HepG2 (cell line): Measurements from ENCODE around the gene CTSW. TPM values are rescaled to one million over a fixed set of nuclear protein-coding genes. Genes with fewer than 3 reads are reported as not detected.

ENCODE experiments used
- CBX2 ChIP-seq, 2 experiments: fragments of 200-600 bp in 1 of 2; sonication (generic); formaldehyde crosslinking in 1 of 2; IDR thresholded peaks; 2 replicates each; pipeline versions ENCODE4 v1.7.0 to v1.8.1; 2018 to 2022; ENCODE audit warnings: low read depth in 2 of 2, low read length in 1 of 2, mild to moderate bottlenecking in 1 of 2, missing genetic modification reagents in 1 of 2
- EHMT2 ChIP-seq: fragments of 200-600 bp; sonication (generic); IDR thresholded peaks from 2 replicates; pipeline ENCODE4 v1.7.0; 2017; ENCODE audit warnings: antibody characterized with exemption, low read depth, low read length, borderline replicate concordance
- MATR3 ChIP-seq: sonication (generic); formaldehyde crosslinking; IDR thresholded peaks from 2 replicates; pipeline ENCODE4 v1.4.0; 2020; ENCODE audit warnings: missing genetic modification reagents
- MED13 ChIP-seq: sonication (generic); formaldehyde crosslinking; IDR thresholded peaks from 2 replicates; pipeline ENCODE4 v1.5.0; 2020; ENCODE audit warnings: missing genetic modification reagents
- PRPF4 ChIP-seq: fragments of 200-400 bp; formaldehyde crosslinking; IDR thresholded peaks from 2 replicates; pipeline ENCODE4 v1.6.1; 2016; ENCODE audit warnings: low read length, low read depth; ENCODE audit not compliant: poor library complexity, severe bottlenecking
- ZNF20 ChIP-seq: sonication (generic); formaldehyde crosslinking; IDR thresholded peaks from 2 replicates; pipeline ENCODE4 v1.4.0; 2020; ENCODE audit warnings: mild to moderate bottlenecking, moderate library complexity, missing genetic modification reagents
- ZNF224 ChIP-seq: sonication (generic); formaldehyde crosslinking; IDR thresholded peaks from 2 replicates; pipeline ENCODE4 v1.5.0; 2020; ENCODE audit warnings: mild to moderate bottlenecking, missing genetic modification reagents
- ZNF333 ChIP-seq: sonication (generic); formaldehyde crosslinking; IDR thresholded peaks from 2 replicates; pipeline ENCODE4 v1.4.0; 2020; ENCODE audit warnings: mild to moderate bottlenecking, missing genetic modification reagents, borderline replicate concordance
- ZNF430 ChIP-seq: sonication (generic); formaldehyde crosslinking; IDR thresholded peaks from 2 replicates; pipeline ENCODE4 v1.9.0; 2021; ENCODE audit warnings: mild to moderate bottlenecking, missing genetic modification reagents
- ZNF432 ChIP-seq: sonication (generic); formaldehyde crosslinking; IDR thresholded peaks from 2 replicates; pipeline ENCODE4 v1.5.0; 2020; ENCODE audit warnings: missing genetic modification reagents, mild to moderate bottlenecking, borderline replicate concordance
- ZNF550 ChIP-seq: sonication (generic); formaldehyde crosslinking; IDR thresholded peaks from 2 replicates; pipeline ENCODE4 v1.4.0; 2020; ENCODE audit warnings: mild to moderate bottlenecking, missing genetic modification reagents, borderline replicate concordance
- ZNF629 ChIP-seq: sonication (generic); formaldehyde crosslinking; conservative IDR thresholded peaks from 2 replicates; pipeline ENCODE4 v1.5.0; 2020; ENCODE audit warnings: missing genetic modification reagents
- ZNF709 ChIP-seq: sonication (generic); formaldehyde crosslinking; IDR thresholded peaks from 2 replicates; pipeline ENCODE4 v1.5.0; 2020; ENCODE audit warnings: mild to moderate bottlenecking, missing genetic modification reagents
- ZNF781 ChIP-seq: sonication (generic); formaldehyde crosslinking; IDR thresholded peaks from 2 replicates; pipeline ENCODE4 v1.5.1; 2020; ENCODE audit warnings: borderline replicate concordance, mild to moderate bottlenecking, missing genetic modification reagents; ENCODE audit errors: not compliant biosample characterization
- ZSCAN21 ChIP-seq: sonication (generic); formaldehyde crosslinking; IDR thresholded peaks from 2 replicates; pipeline ENCODE4 v1.8.0; 2022; ENCODE audit warnings: mild to moderate bottlenecking, missing genetic modification reagents, moderate library complexity, borderline replicate concordance
- polyA plus RNA-seq, 8 experiments: library from polyadenylated mRNA; depleted of rRNA in 3 of 8; stranded (reverse) in 7 of 8; unstranded in 1 of 8; fragments of >200 nt; fragmentation: Illumina TruSeq in 4 of 8; extraction: Trizol in 4 of 8; gene quantifications; 2 replicates each; pipeline versions ENCODE4 v1.2.1 to v1.2.3, GENCODE V29; 2011 to 2016; ENCODE audit warnings: low read depth in 4 of 8, missing spikeins in 1 of 8, mixed read lengths in 1 of 8; ENCODE audit not compliant: insufficient read depth in 1 of 8
- total RNA-seq, 5 experiments: library from RNA; depleted of rRNA; stranded (reverse); fragments of >200 nt; fragmentation: Illumina TruSeq; extraction: Trizol; gene quantifications; 2 replicates each; pipeline ENCODE4 v1.2.3, GENCODE V29; 2016; ENCODE audit warnings: low read depth in 1 of 5
- TF ChIP-seq, protein P1 (sequence below): sonication (generic); formaldehyde crosslinking; IDR thresholded peaks from 2 replicates; pipeline ENCODE4 v1.4.0; 2020; ENCODE audit warnings: missing genetic modification reagents
- TF ChIP-seq, protein P2 (sequence below): sonication (generic); formaldehyde crosslinking; conservative IDR thresholded peaks from 2 replicates; pipeline ENCODE4 v1.4.0; 2020; ENCODE audit warnings: missing genetic modification reagents
- TF ChIP-seq, protein P3 (sequence below): sonication (generic); formaldehyde crosslinking; IDR thresholded peaks from 2 replicates; pipeline ENCODE4 v1.4.0; 2020; ENCODE audit warnings: low read depth, mild to moderate bottlenecking, missing genetic modification reagents
- TF ChIP-seq, protein P4 (sequence below): sonication (generic); formaldehyde crosslinking; IDR thresholded peaks from 2 replicates; pipeline ENCODE4 v1.8.0; 2022; ENCODE audit warnings: mild to moderate bottlenecking, missing genetic modification reagents, moderate library complexity
- TF ChIP-seq, protein P5 (sequence below): sonication (generic); formaldehyde crosslinking; IDR thresholded peaks from 2 replicates; pipeline ENCODE4 v1.8.0; 2022; ENCODE audit warnings: low read depth, missing genetic modification reagents

The CTSW gene
- total and polyA plus RNA-seq, 2 of the 13 experiments (the other 11 are each of a cell fraction or from before 2014, with no cell fraction given) = 0.09 TPM; not detected in 1

DNA sequence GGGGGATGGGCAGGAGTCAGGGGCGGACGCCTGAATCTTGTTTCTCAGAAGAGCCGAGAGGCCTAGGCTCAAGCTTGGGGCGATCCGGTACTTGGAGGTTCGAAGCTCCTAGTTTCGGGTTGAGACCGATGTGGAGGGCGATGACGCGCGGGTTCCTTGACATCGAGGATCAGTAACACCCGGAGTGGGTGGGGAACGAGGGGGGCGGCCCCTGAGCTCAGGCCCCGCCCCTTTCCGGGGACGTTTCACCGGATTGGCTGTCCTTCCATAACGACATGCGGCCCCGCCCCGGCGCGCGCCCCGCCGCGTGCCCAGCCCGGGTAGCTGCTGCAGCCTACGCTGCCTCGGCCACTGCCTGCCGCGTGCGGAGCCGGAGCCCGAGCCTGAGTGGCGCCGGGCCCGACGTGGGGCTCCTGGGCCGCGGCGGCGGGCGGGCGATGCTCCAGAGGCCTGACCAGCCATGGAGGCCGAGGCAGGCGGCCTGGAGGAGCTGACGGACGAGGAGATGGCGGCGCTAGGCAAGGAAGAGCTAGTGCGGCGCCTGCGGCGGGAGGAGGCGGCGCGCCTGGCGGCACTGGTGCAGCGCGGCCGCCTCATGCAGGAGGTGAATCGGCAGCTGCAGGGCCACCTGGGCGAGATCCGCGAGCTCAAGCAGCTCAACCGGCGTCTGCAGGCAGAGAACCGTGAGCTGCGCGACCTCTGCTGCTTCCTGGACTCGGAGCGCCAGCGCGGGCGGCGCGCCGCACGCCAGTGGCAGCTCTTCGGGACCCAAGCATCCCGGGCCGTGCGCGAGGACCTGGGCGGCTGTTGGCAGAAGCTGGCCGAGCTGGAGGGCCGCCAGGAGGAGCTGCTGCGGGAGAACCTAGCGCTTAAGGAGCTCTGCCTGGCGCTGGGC lies 10.9 kb downstream of the CTSW start, which contains the start of gene CCDC85B (continued):
- TF ChIP-seq ZNF430 (CRISPR knock-in tag) = peak; percentile 79; the same call in 1 of the 2 replicates
- TF ChIP-seq ZNF709 (CRISPR knock-in tag) = peak; percentile 96
- no peak for TF ChIP-seq ZNF20
- TF ChIP-seq, protein P1, sequence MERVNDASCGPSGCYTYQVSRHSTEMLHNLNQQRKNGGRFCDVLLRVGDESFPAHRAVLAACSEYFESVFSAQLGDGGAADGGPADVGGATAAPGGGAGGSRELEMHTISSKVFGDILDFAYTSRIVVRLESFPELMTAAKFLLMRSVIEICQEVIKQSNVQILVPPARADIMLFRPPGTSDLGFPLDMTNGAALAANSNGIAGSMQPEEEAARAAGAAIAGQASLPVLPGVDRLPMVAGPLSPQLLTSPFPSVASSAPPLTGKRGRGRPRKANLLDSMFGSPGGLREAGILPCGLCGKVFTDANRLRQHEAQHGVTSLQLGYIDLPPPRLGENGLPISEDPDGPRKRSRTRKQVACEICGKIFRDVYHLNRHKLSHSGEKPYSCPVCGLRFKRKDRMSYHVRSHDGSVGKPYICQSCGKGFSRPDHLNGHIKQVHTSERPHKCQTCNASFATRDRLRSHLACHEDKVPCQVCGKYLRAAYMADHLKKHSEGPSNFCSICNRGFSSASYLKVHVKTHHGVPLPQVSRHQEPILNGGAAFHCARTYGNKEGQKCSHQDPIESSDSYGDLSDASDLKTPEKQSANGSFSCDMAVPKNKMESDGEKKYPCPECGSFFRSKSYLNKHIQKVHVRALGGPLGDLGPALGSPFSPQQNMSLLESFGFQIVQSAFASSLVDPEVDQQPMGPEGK = no peak; the same call in 1 of the 2 replicates
- TF ChIP-seq MED13 = no peak
- TF ChIP-seq, protein P2, sequence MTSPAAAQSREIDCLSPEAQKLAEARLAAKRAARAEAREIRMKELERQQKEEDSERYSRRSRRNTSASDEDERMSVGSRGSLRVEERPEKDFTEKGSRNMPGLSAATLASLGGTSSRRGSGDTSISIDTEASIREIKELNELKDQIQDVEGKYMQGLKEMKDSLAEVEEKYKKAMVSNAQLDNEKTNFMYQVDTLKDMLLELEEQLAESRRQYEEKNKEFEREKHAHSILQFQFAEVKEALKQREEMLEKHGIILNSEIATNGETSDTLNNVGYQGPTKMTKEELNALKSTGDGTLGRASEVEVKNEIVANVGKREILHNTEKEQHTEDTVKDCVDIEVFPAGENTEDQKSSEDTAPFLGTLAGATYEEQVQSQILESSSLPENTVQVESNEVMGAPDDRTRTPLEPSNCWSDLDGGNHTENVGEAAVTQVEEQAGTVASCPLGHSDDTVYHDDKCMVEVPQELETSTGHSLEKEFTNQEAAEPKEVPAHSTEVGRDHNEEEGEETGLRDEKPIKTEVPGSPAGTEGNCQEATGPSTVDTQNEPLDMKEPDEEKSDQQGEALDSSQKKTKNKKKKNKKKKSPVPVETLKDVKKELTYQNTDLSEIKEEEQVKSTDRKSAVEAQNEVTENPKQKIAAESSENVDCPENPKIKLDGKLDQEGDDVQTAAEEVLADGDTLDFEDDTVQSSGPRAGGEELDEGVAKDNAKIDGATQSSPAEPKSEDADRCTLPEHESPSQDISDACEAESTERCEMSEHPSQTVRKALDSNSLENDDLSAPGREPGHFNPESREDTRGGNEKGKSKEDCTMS = no peak
- TF ChIP-seq, protein P3, sequence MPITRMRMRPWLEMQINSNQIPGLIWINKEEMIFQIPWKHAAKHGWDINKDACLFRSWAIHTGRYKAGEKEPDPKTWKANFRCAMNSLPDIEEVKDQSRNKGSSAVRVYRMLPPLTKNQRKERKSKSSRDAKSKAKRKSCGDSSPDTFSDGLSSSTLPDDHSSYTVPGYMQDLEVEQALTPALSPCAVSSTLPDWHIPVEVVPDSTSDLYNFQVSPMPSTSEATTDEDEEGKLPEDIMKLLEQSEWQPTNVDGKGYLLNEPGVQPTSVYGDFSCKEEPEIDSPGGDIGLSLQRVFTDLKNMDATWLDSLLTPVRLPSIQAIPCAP (CRISPR knock-in tag) = no peak; the same call in 1 of the 2 replicates
- TF ChIP-seq, protein P4, sequence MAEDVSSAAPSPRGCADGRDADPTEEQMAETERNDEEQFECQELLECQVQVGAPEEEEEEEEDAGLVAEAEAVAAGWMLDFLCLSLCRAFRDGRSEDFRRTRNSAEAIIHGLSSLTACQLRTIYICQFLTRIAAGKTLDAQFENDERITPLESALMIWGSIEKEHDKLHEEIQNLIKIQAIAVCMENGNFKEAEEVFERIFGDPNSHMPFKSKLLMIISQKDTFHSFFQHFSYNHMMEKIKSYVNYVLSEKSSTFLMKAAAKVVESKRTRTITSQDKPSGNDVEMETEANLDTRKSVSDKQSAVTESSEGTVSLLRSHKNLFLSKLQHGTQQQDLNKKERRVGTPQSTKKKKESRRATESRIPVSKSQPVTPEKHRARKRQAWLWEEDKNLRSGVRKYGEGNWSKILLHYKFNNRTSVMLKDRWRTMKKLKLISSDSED (CRISPR knock-in tag) = no peak
- TF ChIP-seq CBX2 (IDR thresholded peaks at IDR 0.05; ENCODE audit: low read depth, low read length) = no peak
- no peak for TF ChIP-seq CBX2 (CRISPR knock-in tag; IDR thresholded peaks at IDR 0.05; ENCODE audit: low read depth)
- no peak for TF ChIP-seq ZNF781 (CRISPR knock-in tag)
- TF ChIP-seq, protein P5, sequence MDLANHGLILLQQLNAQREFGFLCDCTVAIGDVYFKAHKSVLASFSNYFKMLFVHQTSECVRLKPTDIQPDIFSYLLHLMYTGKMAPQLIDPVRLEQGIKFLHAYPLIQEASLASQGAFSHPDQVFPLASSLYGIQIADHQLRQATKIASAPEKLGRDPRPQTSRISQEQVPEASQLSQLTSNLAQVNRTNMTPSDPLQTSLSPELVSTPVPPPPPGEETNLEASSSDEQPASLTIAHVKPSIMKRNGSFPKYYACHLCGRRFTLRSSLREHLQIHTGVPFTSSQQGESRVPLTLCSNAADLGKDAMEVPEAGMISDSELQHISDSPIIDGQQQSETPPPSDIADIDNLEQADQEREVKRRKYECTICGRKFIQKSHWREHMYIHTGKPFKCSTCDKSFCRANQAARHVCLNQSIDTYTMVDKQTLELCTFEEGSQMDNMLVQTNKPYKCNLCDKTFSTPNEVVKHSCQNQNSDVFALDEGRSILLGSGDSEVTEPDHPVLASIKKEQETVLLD (CRISPR knock-in tag) = peak; percentile 83
- TF ChIP-seq ZNF629 = no peak
- peak; percentile 25; the same call in 1 of the 2 replicates for TF ChIP-seq ZNF333 (CRISPR knock-in tag)
- TF ChIP-seq ZNF550 (CRISPR knock-in tag) = no peak
- peak; percentile 83 for TF ChIP-seq ZSCAN21 (CRISPR knock-in tag)
- TF ChIP-seq ZNF224 = no peak
- TF ChIP-seq ZNF432 (CRISPR knock-in tag) = no peak
- TF ChIP-seq EHMT2 = no peak
- no peak for TF ChIP-seq PRPF4
- no peak for TF ChIP-seq MATR3 (CRISPR knock-in tag)
